Astrocyte of the spinal cord (primary cell): Measurements from ENCODE around the gene ZCCHC17.

Source experiments
- DNase-seq: peaks from one replicate; pipeline ENCODE4 v3.0.0; 2011; ENCODE audit warnings: low read depth, low spot score
- H3K4me3 ChIP-seq: 2 replicates; pipeline ENCODE4 v1.5.1; 2011; ENCODE audit warnings: low read depth, mild to moderate bottlenecking, low read length, moderate library complexity
- in situ Hi-C: cut with HindIII; loops from 2 replicates; pipeline ENCODE4 v1.10.0; 2017; ENCODE audit warnings: low sequenced_read_pairs
- TF ChIP-seq, protein P1 (sequence below): IDR thresholded peaks from 2 replicates; pipeline ENCODE4 v1.5.1; 2012; ENCODE audit warnings: low read depth, mild to moderate bottlenecking, low read length, inconsistent platforms

Gene ZCCHC17

DNA sequence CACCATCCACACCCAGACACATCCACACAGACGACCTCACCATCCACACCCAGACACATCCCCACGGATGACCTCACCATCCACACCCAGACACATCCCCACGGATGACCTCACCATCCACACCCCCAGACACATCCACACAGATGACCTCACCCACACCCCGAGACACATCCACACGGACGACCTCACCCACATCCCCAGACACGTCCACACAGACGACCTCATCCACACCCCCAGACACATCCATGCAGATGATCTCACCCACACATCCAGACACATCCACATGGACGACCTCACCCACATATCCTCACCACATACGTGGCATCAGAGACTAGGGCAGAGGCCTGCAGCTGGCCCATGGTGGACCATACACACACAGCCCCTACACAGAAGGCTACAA, 90.8 kb downstream of the ZCCHC17 start:
- TF ChIP-seq, protein P1, sequence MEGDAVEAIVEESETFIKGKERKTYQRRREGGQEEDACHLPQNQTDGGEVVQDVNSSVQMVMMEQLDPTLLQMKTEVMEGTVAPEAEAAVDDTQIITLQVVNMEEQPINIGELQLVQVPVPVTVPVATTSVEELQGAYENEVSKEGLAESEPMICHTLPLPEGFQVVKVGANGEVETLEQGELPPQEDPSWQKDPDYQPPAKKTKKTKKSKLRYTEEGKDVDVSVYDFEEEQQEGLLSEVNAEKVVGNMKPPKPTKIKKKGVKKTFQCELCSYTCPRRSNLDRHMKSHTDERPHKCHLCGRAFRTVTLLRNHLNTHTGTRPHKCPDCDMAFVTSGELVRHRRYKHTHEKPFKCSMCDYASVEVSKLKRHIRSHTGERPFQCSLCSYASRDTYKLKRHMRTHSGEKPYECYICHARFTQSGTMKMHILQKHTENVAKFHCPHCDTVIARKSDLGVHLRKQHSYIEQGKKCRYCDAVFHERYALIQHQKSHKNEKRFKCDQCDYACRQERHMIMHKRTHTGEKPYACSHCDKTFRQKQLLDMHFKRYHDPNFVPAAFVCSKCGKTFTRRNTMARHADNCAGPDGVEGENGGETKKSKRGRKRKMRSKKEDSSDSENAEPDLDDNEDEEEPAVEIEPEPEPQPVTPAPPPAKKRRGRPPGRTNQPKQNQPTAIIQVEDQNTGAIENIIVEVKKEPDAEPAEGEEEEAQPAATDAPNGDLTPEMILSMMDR = no peak
- no peak overlapping the region for H3K4me3 ChIP-seq
- DNase-seq = no peak
- in situ Hi-C loops = no loop called here

DNA sequence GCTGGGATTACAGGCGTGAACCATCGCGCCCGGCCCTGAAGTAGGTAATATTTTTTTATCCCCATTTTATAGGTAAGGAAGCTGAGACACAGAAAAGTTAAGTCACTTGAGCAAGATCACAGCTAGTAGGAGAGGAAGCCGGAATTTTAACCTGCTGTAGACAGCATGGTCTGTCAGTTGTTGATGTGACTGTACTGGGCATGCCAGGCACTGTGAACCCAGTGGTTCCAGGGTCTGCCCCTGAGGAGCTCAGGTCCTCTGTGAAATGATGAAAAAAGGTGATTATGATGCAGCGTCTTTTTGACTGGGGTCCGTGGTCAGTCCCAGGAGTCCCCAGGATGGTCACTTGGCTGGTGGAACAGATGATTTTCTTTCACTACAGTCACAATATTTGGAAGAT, 92.8 kb downstream of the ZCCHC17 start:
- DNase-seq = no peak
- TF ChIP-seq, protein P1 = no peak
- in situ Hi-C loops = no loop called here

DNA sequence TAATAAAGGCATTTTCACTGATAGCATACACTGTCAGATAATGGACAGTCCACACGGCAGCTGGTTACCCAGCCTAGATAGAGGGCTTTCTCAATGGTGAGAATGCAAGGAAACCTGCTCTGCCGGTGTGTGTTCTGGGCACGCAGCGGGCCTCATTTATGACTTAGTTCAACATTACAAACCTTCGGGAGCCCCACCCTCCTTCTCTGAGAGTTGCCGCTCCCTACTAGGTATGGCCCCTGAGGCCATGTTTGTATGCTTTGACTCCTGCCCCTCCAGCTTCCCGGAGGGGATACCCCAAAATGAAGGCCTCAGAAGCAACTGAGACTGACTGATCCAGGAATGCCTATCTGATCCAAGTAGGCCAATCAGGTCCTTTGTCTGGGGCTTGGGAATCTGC, 93.2 kb downstream of the ZCCHC17 start:
- in situ Hi-C loops = no loop called here
- H3K4me3 ChIP-seq = no peak overlapping the region
- DNase-seq = no peak
- TF ChIP-seq, protein P1 = no peak

More for the DNA sequence above, 92.8 kb downstream of the ZCCHC17 start:
- H3K4me3 ChIP-seq = no peak overlapping the region

DNA sequence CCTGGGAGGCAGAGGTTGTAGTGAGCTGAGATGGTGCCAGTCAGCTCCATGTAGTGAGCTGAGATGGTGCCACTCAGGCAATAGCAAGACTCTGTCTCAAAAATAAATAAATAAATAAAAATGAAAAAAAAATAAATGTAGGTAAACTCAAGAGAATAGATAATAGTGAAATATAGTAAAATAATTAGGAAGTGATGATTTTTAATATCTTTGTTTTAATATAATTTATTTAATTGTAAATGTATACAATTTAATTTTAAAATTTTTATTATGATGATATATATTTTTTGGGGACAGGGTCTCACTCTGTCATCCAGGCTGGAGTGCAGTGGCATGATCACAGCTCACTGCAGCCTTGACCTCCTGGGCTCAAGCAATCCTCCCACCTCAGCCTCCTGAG, 96.6 kb downstream of the ZCCHC17 start:
- TF ChIP-seq, protein P1 = no peak
- H3K4me3 ChIP-seq = no peak overlapping the region
- DNase-seq = no peak
- in situ Hi-C loops = no loop called here

DNA sequence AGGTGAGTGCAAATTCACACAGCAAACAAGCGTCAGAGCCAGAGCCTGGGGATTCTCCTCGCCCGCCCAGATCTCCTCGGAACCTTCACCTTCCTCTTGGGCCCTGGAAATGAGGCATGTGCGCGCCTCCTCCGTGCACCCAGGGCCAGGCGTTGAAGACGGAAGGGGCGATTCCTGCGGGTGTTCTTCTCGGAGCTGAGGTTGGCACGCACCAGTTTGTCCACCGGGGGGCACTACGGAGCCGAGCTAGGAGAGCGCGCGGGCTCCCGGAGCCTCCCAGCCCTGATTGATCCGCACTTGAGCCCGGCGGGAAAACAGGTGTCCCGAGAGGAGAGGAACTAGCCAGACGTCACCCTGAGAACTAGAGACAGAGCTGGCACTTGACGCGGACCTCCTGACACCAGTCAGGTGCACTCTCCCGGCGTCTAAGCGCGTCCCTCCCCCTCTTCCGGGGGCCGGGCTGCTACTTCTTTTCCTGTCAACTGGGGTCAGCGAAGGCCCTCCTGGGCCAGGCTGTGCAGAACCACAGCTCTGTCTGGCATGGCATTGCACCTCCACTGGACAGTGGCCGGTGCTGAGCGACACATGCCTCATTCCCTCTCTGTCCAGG, 97.9 kb downstream of the ZCCHC17 start:
- TF ChIP-seq, protein P1 = peak; percentile 94
- peak overlapping the region; percentile 16 for H3K4me3 ChIP-seq
- peak; percentile 60 for DNase-seq
- in situ Hi-C loops = no loop called here

DNA sequence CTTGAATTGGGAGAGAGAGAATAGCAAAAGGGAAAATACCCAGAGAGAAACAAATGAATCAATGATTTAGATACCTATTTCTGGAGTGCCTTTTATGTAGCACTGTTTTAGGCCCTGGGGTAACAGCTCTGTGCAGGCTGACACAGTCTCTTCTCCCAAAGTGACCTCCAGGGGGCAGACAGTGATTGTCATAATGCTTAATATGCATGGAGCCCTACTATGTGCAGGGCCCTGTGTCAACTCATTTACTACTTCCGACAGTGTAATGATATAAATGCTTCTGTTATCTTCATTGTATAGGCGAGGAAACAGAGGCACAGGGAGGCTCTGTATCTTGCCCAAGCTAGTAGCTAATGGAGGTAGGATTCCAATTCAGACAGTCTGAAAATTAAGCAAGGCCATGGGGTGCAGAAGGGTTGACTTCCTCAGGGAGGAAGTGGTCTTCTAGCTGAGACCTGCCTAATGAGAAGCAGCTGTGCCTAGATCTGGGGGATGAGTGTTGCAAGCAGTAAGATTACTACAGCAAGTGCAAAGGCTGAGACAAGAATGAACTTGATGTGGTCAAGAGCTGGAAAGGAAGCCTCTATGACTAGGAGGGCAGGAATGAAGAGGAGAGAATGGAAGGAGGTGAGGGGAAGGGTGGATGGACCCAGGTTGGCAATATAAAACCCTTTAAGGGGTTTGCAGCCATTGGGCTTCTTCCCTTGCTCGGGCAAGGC, 100.0 kb downstream of the ZCCHC17 start:
- H3K4me3 ChIP-seq = no peak overlapping the region
- in situ Hi-C loops = no loop called here
- TF ChIP-seq, protein P1 = peak; percentile 42
- no peak for DNase-seq
